Gastrocnemius medialis (tissue), 4 donors: ENCODE measurements around the gene ARHGDIA.

Experiments used
- POLR2A ChIP-seq, 2 donors: fragments of 450-650 bp; IDR thresholded peaks; one replicate each; pipeline ENCODE4 v1.6.1; 2017; ENCODE audit warnings: antibody characterized with exemption in 2 of 2, mild to moderate bottlenecking in 2 of 2, moderate library complexity in 2 of 2
- TF ChIP-seq, protein P1 (sequence below), 5 experiments: fragments of 450-650 bp in 3 of 5; fragments of 200-600 bp in 2 of 5; sonication (generic) in 2 of 5; IDR thresholded peaks in 4 of 5; conservative IDR thresholded peaks in 1 of 5; 1 replicate in 4 of 5; 2 replicates in 1 of 5; pipeline ENCODE4 v1.5.1; 2016 to 2019; ENCODE audit warnings: antibody characterized with exemption in 5 of 5, mild to moderate bottlenecking in 3 of 5, moderate library complexity in 3 of 5

DNA sequence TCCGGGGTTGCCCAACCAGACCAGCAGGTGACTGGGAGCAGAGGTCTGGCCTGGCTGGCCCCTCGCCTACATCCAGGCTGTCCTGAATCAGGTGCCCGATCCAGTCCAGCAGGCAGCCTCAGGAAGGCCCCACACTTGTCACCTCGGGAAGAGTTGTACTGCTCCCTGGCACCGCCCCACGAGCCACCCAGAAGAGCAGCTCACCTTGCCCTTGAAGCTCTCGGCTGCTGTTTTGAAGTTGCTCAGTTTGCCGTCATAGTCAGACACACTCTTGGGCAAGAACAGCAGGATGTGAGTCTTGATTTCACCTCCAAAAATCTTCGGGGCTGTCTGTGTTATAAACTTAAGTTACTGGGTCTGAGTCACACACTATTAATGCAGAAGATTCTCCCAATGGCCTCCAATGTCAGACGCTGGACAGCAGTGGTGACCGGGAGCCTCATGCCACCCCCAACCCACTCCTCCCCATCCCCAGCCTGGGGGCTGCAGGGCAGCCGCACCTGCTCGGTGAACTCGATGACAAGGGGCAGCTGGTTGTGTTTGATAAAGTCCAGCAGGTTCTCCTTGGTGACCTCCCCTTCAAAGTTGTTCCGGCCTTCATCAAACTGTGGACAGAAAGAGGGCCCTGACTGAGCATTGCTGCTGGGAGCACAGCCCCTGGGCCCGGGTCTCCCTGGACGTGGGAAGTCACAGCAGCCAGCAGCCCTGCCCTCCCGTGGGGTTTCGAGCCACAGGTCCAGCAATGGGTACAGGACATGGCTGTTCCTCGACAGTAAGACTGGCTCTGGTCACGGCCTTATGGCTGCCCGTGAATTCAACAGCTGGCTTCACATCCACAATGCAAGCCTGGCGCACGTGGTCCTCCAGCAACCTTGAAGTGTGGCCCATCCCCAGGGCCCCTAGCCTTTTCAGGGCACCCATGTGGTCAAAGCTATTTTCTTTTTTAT, 24.1 kb downstream of the ARHGDIA start:
- TF ChIP-seq, protein P1, sequence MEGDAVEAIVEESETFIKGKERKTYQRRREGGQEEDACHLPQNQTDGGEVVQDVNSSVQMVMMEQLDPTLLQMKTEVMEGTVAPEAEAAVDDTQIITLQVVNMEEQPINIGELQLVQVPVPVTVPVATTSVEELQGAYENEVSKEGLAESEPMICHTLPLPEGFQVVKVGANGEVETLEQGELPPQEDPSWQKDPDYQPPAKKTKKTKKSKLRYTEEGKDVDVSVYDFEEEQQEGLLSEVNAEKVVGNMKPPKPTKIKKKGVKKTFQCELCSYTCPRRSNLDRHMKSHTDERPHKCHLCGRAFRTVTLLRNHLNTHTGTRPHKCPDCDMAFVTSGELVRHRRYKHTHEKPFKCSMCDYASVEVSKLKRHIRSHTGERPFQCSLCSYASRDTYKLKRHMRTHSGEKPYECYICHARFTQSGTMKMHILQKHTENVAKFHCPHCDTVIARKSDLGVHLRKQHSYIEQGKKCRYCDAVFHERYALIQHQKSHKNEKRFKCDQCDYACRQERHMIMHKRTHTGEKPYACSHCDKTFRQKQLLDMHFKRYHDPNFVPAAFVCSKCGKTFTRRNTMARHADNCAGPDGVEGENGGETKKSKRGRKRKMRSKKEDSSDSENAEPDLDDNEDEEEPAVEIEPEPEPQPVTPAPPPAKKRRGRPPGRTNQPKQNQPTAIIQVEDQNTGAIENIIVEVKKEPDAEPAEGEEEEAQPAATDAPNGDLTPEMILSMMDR (IDR thresholded peaks at IDR 0.05 in 4 of 5, conservative IDR thresholded peaks at IDR 0.05 in 1 of 5) = no peak
- TF ChIP-seq POLR2A (IDR thresholded peaks at IDR 0.05) = no peak
